Uterus (tissue), 4 donors: ENCODE data around the gene MB. TPM values are rescaled to one million over a fixed set of nuclear protein-coding genes. Genes with fewer than 3 reads are reported as not detected.

Experiments used
- DNase-seq, 2 donors: peaks; one replicate each; pipeline ENCODE4 v3.0.0-alpha.2; 2019 to 2020
- H3K27ac ChIP-seq, 2 donors: fragments of 200-600 bp; sonication (generic); 1 replicate in 1 of 2; 2 replicates in 1 of 2; pipeline ENCODE4 v1.5.1; 2016 to 2018
- H3K27me3 ChIP-seq, 2 donors: fragments of 200-600 bp; sonication (generic); one replicate each; pipeline ENCODE4 v1.5.1; 2018 to 2019; ENCODE audit warnings: control low read depth in 1 of 2
- H3K36me3 ChIP-seq, 2 donors: fragments of 200-600 bp; sonication (generic); one replicate each; pipeline ENCODE4 v1.5.1; 2019; ENCODE audit warnings: control low read depth in 1 of 2
- H3K4me1 ChIP-seq, 2 donors: fragments of 200-600 bp; sonication (generic); one replicate each; pipeline ENCODE4 v1.5.1; 2018 to 2019; ENCODE audit warnings: control low read depth in 1 of 2
- H3K4me3 ChIP-seq, 2 donors: fragments of 200-600 bp; sonication (generic); 1 replicate in 1 of 2; 2 replicates in 1 of 2; pipeline ENCODE4 v1.5.1; 2018 to 2019; ENCODE audit warnings: mild to moderate bottlenecking in 1 of 2
- H3K9me3 ChIP-seq, 2 donors: fragments of 200-600 bp; sonication (generic); one replicate each; pipeline ENCODE4 v1.5.1; 2019; ENCODE audit warnings: control low read depth in 1 of 2
- POLR2A ChIP-seq, 2 donors: fragments of 450-650 bp; IDR thresholded peaks; one replicate each; pipeline ENCODE4 v1.6.1; 2016; ENCODE audit warnings: antibody characterized with exemption in 2 of 2, mild to moderate bottlenecking in 1 of 2, moderate library complexity in 1 of 2
- intact Hi-C: fragments of 100-400 bp; cut with DNase I; formaldehyde crosslinking; loops from one replicate; pipeline ENCODE4 v1.15.1; 2023; ENCODE audit warnings: low total_unique reads
- total RNA-seq, 4 donors: library from RNA; depleted of rRNA in 3 of 4; stranded (reverse); fragments of >200 nt in 3 of 4; gene quantifications; one replicate each; pipeline versions ENCODE4 v1.1.0 to v1.2.4, GENCODE V29; 2014 to 2023
- TF ChIP-seq, protein P1 (sequence below), 4 experiments: fragments of 200-600 bp in 2 of 4; fragments of 450-650 bp in 2 of 4; sonication (generic) in 2 of 4; IDR thresholded peaks; one replicate each; pipeline ENCODE4 v1.5.1; 2016 to 2019; ENCODE audit warnings: antibody characterized with exemption in 4 of 4, mild to moderate bottlenecking in 2 of 4, moderate library complexity in 1 of 4
- donor health status: DM: yes; HTN: yes; CAD: no.

MB gene
- total RNA-seq, 4 donors from 2014 or later = 1.8 to 2.5 TPM; not detected in 2

DNA sequence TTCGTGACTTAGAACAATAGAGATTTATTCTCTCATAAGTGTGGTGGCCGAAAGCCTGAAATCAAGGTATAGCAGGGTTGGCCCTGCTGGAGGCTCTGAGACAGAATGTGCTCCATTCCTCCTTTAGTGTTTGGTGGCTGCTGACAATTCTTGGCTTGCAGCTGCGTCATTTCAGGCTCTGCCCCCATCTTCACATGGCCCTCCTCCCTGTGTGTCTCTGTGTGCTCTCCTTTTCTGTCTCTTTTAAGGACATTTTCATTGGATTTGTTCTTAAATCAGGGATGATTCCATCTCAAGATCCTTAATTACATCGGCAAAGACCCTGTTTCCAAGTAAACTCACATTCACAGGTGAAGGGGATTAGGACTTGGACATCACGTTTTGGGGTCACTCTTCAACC lies 20.9 kb upstream of the MB start:
- intact Hi-C loops = loop anchor here (10.0 kb wide), 1 partner anchor 197 kb away; no protein-coding TSS in a partner anchor
- peak in 1 of 2 donors; percentile 30 for DNase-seq
- TF ChIP-seq POLR2A (IDR thresholded peaks at IDR 0.05) = no peak
- TF ChIP-seq, protein P1, sequence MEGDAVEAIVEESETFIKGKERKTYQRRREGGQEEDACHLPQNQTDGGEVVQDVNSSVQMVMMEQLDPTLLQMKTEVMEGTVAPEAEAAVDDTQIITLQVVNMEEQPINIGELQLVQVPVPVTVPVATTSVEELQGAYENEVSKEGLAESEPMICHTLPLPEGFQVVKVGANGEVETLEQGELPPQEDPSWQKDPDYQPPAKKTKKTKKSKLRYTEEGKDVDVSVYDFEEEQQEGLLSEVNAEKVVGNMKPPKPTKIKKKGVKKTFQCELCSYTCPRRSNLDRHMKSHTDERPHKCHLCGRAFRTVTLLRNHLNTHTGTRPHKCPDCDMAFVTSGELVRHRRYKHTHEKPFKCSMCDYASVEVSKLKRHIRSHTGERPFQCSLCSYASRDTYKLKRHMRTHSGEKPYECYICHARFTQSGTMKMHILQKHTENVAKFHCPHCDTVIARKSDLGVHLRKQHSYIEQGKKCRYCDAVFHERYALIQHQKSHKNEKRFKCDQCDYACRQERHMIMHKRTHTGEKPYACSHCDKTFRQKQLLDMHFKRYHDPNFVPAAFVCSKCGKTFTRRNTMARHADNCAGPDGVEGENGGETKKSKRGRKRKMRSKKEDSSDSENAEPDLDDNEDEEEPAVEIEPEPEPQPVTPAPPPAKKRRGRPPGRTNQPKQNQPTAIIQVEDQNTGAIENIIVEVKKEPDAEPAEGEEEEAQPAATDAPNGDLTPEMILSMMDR (IDR thresholded peaks at IDR 0.05) = no peak
- no peaks in the 10 kb centered on the region for H3K27me3 ChIP-seq
- H3K27ac ChIP-seq = peak overlapping the region; percentile 84 to 89
- H3K4me3 ChIP-seq = no peak overlapping the region
- no peaks in the 10 kb centered on the region for H3K36me3 ChIP-seq
- peaks cover 3 to 15% of the 10 kb centered on the region in 2 donors for H3K4me1 ChIP-seq
- H3K9me3 ChIP-seq = no peaks in the 10 kb centered on the region

DNA sequence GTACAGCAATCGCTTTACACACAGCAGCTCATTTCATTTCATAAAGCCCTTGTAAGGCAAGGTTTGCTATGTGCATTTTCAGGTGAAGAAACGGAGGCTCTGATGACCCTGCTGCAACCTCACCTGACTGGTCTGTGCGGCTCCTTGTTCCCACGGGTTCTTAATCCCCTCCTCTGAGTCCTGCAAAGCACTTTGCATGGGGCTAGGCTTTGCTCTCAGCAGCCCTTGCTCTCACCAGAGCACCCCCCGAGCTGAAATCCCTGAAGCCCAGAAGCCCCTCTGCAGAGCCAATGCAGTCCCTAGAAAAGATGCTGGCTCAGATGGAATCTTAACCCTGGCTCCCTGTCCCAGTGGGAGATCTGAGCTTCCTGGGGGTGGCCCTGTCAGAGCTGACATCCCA lies 20.1 kb upstream of the MB start:
- peaks cover 3 to 15% of the 10 kb centered on the region in 2 donors for H3K4me1 ChIP-seq
- no peak for TF ChIP-seq POLR2A (IDR thresholded peaks at IDR 0.05)
- TF ChIP-seq, protein P1 (IDR thresholded peaks at IDR 0.05) = no peak
- peak overlapping the region; percentile 84 to 89 for H3K27ac ChIP-seq
- DNase-seq = peak in 1 of 2 donors; percentile 11
- no peaks in the 10 kb centered on the region for H3K9me3 ChIP-seq
- H3K36me3 ChIP-seq = no peaks in the 10 kb centered on the region
- intact Hi-C loops = loop anchor here (10.0 kb wide), 1 partner anchor 198 kb away; no protein-coding TSS in a partner anchor
- no peak overlapping the region for H3K4me3 ChIP-seq
- H3K27me3 ChIP-seq = no peaks in the 10 kb centered on the region

DNA sequence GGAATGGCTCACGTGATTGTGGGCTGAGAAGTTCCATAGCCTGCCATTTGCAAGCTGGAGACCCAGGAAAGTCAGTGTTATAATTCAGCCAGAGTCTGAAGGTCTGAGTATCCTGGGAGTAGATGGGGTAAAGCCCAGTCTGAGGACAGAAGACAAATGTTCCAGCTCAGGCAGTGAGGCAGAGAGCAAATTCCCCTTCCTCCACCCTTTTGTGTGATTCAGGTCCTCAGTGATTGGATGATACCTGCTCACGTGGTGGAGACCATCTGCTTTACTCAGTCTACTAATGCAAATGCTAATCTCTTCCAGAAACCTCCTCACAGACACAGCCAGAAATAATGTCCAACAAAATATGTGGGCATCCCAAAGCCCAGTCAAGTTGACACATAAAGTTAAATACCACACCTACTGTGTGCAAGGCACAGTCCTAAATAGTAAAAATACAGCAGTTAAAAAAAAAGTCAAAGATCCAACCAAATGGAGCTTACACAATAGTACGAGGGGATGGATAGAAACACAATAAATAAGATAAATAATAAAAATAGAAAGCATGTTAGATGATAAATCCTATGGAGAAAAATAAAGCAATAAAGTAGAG lies 17.9 kb upstream of the MB start:
- intact Hi-C loops = loop anchor here (10.0 kb wide), 1 partner anchor 200 kb away; no protein-coding TSS in a partner anchor
- Histone ChIP-seq H3K27ac (no peak overlapping the region), H3K36me3 (no peaks in the 10 kb centered on the region), H3K9me3 (no peaks in the 10 kb centered on the region), H3K4me1 (peaks cover 3 to 15% of the 10 kb centered on the region in 2 donors), H3K27me3 (no peaks in the 10 kb centered on the region), H3K4me3 (no peak overlapping the region)
- DNase-seq = no peak
- no peak for TF ChIP-seq POLR2A (IDR thresholded peaks at IDR 0.05)
- TF ChIP-seq, protein P1 (IDR thresholded peaks at IDR 0.05) = no peak

DNA sequence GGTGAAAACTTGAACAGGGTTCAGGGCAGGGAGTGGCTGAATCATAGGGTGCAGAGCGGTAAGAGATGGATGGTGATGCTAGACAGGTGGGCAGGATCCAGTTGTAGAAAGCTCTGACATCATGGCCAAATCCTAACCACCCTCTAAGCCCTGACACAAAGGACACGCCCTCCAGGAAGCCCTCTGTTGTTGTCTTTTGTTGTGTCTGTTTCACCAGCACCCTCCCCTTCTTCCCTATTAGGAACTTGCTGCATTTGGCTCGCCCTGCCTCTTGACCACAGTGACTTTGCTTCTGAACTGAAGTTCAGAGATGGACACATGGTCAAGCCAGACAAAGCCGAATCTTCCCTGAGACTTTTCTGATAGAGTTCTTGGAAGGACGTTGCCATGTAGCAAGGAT lies 16.9 kb upstream of the MB start:
- H3K4me1 ChIP-seq = peaks cover 3 to 15% of the 10 kb centered on the region in 2 donors
- no peaks in the 10 kb centered on the region for H3K36me3 ChIP-seq
- DNase-seq = no peak
- no peak for TF ChIP-seq POLR2A (IDR thresholded peaks at IDR 0.05)
- TF ChIP-seq, protein P1 (IDR thresholded peaks at IDR 0.05) = no peak
- H3K27me3 ChIP-seq = no peaks in the 10 kb centered on the region
- H3K4me3 ChIP-seq = no peak overlapping the region
- intact Hi-C loops = loop anchor here (10.0 kb wide), 1 partner anchor 201 kb away; no protein-coding TSS in a partner anchor
- no peaks in the 10 kb centered on the region for H3K9me3 ChIP-seq
- H3K27ac ChIP-seq = no peak overlapping the region

DNA sequence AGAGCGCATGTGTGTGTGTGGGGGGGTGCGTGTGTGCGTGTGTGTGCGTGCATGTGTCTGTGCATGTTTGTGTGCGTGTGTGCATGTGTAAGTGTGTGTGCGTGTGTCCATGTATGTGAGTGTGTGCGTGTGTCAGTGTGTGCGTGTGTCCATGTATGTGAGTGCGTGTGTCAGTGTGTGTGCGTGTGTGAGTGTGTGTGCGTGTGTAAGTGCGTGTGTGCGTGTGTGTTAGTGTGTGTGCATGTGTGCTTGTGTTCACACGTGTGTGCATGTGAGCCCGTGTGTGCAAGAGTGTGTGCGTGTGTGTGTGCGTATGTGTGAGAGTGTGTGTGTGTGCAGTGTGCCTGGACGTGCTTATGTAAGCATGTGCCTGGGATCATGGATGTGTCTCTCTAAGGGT lies 16.4 kb upstream of the MB start:
- Histone ChIP-seq H3K4me1 (peaks cover 3 to 11% of the 10 kb centered on the region in 2 donors), H3K27me3 (no peaks in the 10 kb centered on the region), H3K36me3 (no peaks in the 10 kb centered on the region), H3K4me3 (no peak overlapping the region), H3K9me3 (no peaks in the 10 kb centered on the region), H3K27ac (no peak overlapping the region)
- intact Hi-C loops = loop anchor here (10.0 kb wide), 1 partner anchor 201 kb away; no protein-coding TSS in a partner anchor
- no peak for DNase-seq
- TF ChIP-seq POLR2A (IDR thresholded peaks at IDR 0.05) = no peak
- TF ChIP-seq, protein P1 (IDR thresholded peaks at IDR 0.05) = no peak
